ENCODE measurements around the gene ARL6IP5.

- TF ChIP-seq, protein P1, sequence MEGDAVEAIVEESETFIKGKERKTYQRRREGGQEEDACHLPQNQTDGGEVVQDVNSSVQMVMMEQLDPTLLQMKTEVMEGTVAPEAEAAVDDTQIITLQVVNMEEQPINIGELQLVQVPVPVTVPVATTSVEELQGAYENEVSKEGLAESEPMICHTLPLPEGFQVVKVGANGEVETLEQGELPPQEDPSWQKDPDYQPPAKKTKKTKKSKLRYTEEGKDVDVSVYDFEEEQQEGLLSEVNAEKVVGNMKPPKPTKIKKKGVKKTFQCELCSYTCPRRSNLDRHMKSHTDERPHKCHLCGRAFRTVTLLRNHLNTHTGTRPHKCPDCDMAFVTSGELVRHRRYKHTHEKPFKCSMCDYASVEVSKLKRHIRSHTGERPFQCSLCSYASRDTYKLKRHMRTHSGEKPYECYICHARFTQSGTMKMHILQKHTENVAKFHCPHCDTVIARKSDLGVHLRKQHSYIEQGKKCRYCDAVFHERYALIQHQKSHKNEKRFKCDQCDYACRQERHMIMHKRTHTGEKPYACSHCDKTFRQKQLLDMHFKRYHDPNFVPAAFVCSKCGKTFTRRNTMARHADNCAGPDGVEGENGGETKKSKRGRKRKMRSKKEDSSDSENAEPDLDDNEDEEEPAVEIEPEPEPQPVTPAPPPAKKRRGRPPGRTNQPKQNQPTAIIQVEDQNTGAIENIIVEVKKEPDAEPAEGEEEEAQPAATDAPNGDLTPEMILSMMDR (conservative IDR thresholded peaks at IDR 0.05): no peak
- no peak for TF ChIP-seq ZFX (IDR thresholded peaks at IDR 0.05)
These were observed at the start of gene ARL6IP5 for GRCh38 chr3:69084326-69085167.
